Nephron (organoid): ENCODE results near the gene OR2T10.

Experiments used
- H3K27ac Mint-ChIP-seq, 3 experiments: 2 replicates each; pipeline ENCODE4 v1.8.0; 2020; ENCODE audit warnings: mixed read lengths in 3 of 3, mild to moderate bottlenecking in 2 of 3, moderate library complexity in 1 of 3
- H3K27me3 Mint-ChIP-seq: 2 replicates; pipeline ENCODE4 v1.8.0; 2021; ENCODE audit warnings: low read depth, mild to moderate bottlenecking, moderate library complexity, mixed read lengths
- H3K36me3 Mint-ChIP-seq: 2 replicates; pipeline ENCODE4 v1.8.0; 2020; ENCODE audit warnings: low read depth, mixed read lengths
- H3K4me1 Mint-ChIP-seq: 2 replicates; pipeline ENCODE4 v1.8.0; 2020; ENCODE audit warnings: mixed read lengths
- H3K4me3 Mint-ChIP-seq, 3 experiments: 2 replicates each; pipeline ENCODE4 v1.8.0; 2020; ENCODE audit warnings: mild to moderate bottlenecking in 3 of 3, mixed read lengths in 3 of 3, moderate library complexity in 2 of 3
- H3K9me3 Mint-ChIP-seq: 2 replicates; pipeline ENCODE4 v1.8.0; 2020; ENCODE audit warnings: mixed read lengths
- CTCF ChIP-seq, 3 experiments: fragments of 200-600 bp; sonication (generic); IDR thresholded peaks; one replicate each; pipeline ENCODE4 v1.5.0; 2021; ENCODE audit warnings: antibody characterized with exemption in 3 of 3; ENCODE audit not compliant: unreplicated experiment in 3 of 3

The OR2T10 gene

DNA sequence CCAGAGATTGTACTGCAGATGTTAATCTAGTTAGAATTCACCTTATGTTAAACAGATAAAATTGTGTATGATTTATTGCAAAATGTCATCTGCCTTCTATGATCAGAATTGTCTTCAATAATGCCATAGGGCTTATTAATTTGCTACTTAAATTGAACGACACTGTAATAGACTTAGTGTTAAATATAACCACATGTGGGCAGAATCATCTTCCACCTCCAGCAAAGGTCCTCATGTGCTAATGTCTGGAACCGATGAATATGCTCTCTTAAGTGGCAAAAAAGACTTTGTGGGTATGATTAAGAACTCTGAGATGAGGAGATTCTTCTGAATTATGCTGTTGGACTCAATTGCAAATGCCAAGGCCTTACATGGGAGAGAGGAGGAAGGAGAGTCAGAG is 33.1 kb upstream of the OR2T10 start:
- no peak for TF ChIP-seq CTCF (IDR thresholded peaks at IDR 0.05; ENCODE audit: unreplicated experiment in 3 of 3)
- no peaks in the 10 kb centered on the region for H3K36me3 Mint-ChIP-seq
- H3K27ac Mint-ChIP-seq: no peak overlapping the region
- no peak overlapping the region for H3K4me3 Mint-ChIP-seq
- no peaks in the 10 kb centered on the region for H3K4me1 Mint-ChIP-seq
- H3K9me3 Mint-ChIP-seq: peaks cover 18% of the 10 kb centered on the region
- no peaks in the 10 kb centered on the region for H3K27me3 Mint-ChIP-seq

DNA sequence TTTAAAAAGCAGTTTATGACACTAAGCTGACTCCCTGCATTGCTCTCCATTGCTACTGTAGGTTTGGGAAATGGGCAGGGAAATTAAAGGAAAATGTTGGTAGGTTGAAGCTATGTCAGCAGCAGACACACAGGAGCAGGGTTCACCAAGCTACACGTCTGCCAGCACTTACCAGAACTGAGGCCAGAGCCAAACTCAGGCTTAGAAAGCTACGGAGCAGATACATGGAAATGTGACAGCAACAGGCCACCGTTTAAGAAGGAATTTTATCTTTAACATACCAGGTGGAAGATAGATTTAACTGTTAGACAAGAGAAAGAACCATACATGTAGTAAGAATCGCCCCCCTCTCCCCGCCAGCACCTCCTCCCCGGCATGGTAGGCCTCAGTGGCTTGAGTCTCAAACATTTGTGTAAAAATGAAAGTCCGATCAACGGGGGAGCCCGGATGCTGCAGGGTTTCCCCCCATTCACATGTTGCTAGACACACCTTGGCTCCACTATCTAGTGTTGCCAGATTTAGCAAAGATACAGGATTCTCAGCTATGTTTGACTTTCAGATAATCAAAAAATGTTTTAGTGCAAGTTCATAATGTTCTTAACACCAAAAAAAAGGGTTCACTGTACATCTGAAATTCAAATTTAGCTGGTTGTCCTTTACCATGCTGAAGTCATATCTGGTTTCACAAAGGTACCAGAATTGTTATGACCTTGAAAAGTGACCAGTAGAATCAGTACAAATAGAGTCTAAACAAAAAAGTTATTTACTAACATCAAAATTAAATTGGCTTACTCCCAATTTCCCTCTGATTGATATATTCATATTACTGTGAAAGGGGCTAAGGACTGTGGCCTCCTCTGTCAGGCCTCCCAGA is 30.7 kb upstream of the OR2T10 start:
- no peak for TF ChIP-seq CTCF (IDR thresholded peaks at IDR 0.05; ENCODE audit: unreplicated experiment in 3 of 3)
- H3K36me3 Mint-ChIP-seq: no peaks in the 10 kb centered on the region
- no peaks in the 10 kb centered on the region for H3K27me3 Mint-ChIP-seq
- peaks cover 18% of the 10 kb centered on the region for H3K9me3 Mint-ChIP-seq
- no peak overlapping the region for H3K27ac Mint-ChIP-seq
- no peaks in the 10 kb centered on the region for H3K4me1 Mint-ChIP-seq
- no peak overlapping the region for H3K4me3 Mint-ChIP-seq

DNA sequence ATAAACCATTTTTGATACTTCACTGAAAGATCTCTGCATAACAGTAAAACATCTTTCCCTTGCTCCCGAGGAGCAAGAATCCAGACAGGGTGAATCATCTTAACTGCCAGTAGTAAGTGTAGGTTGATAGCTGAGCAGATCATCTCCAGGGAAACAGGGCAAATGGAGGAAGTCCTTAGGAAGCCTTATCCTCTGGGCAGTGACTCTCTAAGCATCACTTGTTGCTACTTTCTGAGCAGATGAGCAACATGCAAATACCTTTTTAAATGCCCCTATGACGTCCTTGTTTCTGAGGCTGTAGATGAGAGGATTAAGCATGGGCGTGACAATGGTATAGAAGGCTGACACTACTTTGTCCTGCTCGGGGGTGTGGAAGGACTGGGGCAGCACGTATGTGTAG is 28.5 kb upstream of the OR2T10 start:
- Mint-ChIP-seq H3K4me1 (no peaks in the 10 kb centered on the region), H3K9me3 (peaks cover 20% of the 10 kb centered on the region), H3K4me3 (no peak overlapping the region), H3K27ac (no peak overlapping the region), H3K27me3 (no peaks in the 10 kb centered on the region), H3K36me3 (no peaks in the 10 kb centered on the region)
- no peak for TF ChIP-seq CTCF (IDR thresholded peaks at IDR 0.05; ENCODE audit: unreplicated experiment in 3 of 3)

DNA sequence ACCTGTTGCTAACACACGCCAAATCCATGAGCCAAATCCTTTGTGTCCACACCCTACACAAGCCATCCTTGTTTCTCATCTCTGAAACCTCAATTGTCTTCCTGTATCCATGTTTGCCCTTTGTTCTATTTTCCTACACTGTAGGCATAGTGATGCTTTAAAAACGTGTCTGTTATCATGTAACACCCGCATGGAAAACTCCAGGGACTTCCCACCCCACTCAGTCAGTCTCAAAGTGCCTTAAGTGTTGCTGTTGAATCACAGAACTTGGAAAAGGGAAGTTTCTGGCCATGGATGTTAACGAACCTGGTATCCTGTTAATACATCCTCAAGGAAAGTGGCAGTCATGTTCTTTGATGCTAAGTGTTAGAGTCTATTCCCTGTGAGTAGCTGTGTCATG is 27.7 kb upstream of the OR2T10 start:
- TF ChIP-seq CTCF (IDR thresholded peaks at IDR 0.05; ENCODE audit: unreplicated experiment in 3 of 3): no peak
- Mint-ChIP-seq H3K36me3 (no peaks in the 10 kb centered on the region), H3K4me3 (no peak overlapping the region), H3K9me3 (peaks cover 13% of the 10 kb centered on the region), H3K27ac (no peak overlapping the region), H3K4me1 (no peaks in the 10 kb centered on the region), H3K27me3 (no peaks in the 10 kb centered on the region)

DNA sequence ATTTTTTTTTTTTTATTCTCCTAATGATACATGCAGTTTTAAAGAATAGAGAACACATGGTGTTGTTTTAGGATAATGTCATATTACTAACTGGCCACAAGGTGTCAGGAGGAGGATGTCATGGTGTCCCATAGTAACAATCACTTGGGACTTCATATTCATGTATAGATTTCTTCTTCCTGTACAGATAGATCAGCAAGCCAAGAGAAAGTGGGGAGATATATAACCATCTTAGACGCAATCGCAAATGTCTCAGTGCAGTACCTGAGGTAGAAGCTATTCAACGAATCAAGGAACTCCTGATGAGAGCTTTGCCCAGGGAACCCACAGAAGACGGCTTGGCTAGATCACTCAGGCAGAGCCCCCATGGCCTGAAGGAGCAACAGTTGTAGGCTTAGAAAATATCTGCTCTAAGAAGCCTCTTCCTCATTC is 25.1 kb upstream of the OR2T10 start:
- Mint-ChIP-seq H3K27me3 (no peaks in the 10 kb centered on the region), H3K9me3 (peaks cover 7% of the 10 kb centered on the region), H3K27ac (no peak overlapping the region), H3K4me1 (no peaks in the 10 kb centered on the region), H3K36me3 (no peaks in the 10 kb centered on the region), H3K4me3 (no peak overlapping the region)
- peak; percentile 30 to 33 (median 32) for TF ChIP-seq CTCF (IDR thresholded peaks at IDR 0.05; ENCODE audit: unreplicated experiment in 3 of 3)

DNA sequence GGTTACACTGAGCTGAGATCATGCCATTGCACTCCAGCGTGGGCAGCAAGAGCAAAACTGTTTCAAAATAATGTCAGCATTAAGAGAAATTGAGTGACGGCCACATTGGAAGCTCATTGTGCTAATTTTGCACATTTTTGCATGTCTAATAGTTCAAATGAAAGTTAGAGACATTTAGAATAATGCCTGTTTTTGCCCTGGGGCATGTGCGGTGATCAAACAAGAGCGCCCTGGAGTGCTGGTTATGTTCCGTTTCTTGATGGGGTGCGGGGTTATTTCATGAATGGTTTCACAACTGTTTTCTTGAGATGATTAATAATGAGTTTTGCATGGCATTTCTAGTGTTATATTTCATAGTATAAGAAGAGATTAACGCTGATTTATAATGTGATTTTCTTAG is 24.3 kb upstream of the OR2T10 start:
- Mint-ChIP-seq H3K9me3 (peaks cover 7% of the 10 kb centered on the region), H3K4me3 (no peak overlapping the region)

More for the DNA sequence above, 24.3 kb upstream of the OR2T10 start:
- no peaks in the 10 kb centered on the region for H3K27me3 Mint-ChIP-seq
- no peaks in the 10 kb centered on the region for H3K4me1 Mint-ChIP-seq
- H3K27ac Mint-ChIP-seq: no peak overlapping the region
- TF ChIP-seq CTCF (IDR thresholded peaks at IDR 0.05; ENCODE audit: unreplicated experiment in 3 of 3): no peak
- H3K36me3 Mint-ChIP-seq: no peaks in the 10 kb centered on the region
